Activated CD8-positive, alpha-beta T cell treated with anti-CD3 and anti-CD28 coated beads for 36 hours (primary cell): ENCODE results near the gene RELN. TPM values are rescaled to one million over a fixed set of nuclear protein-coding genes. Genes with fewer than 3 reads are reported as not detected.

Source experiments
- ATAC-seq: fragments of 200-7000 bp; cut with Tn5 transposase; one replicate; pipeline ENCODE4 v1.10.0; 2021; ENCODE audit warnings: mild to moderate bottlenecking, moderate library complexity
- CTCF ChIA-PET: fragments of 350-600 bp; sonication (Branson Sonifier 250); formaldehyde crosslinking; loops from one replicate; lab custom pipeline; 2021; ENCODE audit warnings: antibody characterized with exemption; lab: Charles Lee
- POLR2A ChIA-PET: fragments of 350-600 bp; sonication (Branson Sonifier 250); formaldehyde crosslinking; loops from one replicate; lab custom pipeline; 2021; ENCODE audit warnings: antibody characterized with exemption; lab: Charles Lee
- DNase-seq: peaks from one replicate; pipeline ENCODE4 v3.0.0-alpha.2; 2020
- H3K27ac Mint-ChIP-seq: one replicate; pipeline ENCODE4 v1.8.0; 2021; ENCODE audit warnings: mild to moderate bottlenecking, mixed read lengths
- H3K27me3 Mint-ChIP-seq: one replicate; pipeline ENCODE4 v1.8.0; 2021; ENCODE audit warnings: mixed read lengths
- H3K36me3 Mint-ChIP-seq: one replicate; pipeline ENCODE4 v1.8.0; 2021; ENCODE audit warnings: low read depth, mixed read lengths
- H3K4me1 Mint-ChIP-seq: one replicate; pipeline ENCODE4 v1.8.0; 2021; ENCODE audit warnings: low read depth, mixed read lengths
- H3K4me3 Mint-ChIP-seq: one replicate; pipeline ENCODE4 v1.8.0; 2021; ENCODE audit warnings: mild to moderate bottlenecking, moderate library complexity, mixed read lengths
- H3K9me3 Mint-ChIP-seq: one replicate; pipeline ENCODE4 v1.8.0; 2021; ENCODE audit warnings: mixed read lengths
- CTCF ChIP-seq: fragments of 200-600 bp; IDR thresholded peaks from one replicate; pipeline ENCODE4 v1.8.0; 2022; ENCODE audit warnings: antibody characterized with exemption, mild to moderate bottlenecking
- intact Hi-C: fragments of 100-400 bp; cut with micrococcal nuclease; formaldehyde crosslinking; loops from one replicate; pipeline ENCODE4 v1.10.0; 2022
- total RNA-seq, 2 experiments: library from RNA; stranded (reverse); gene quantifications; one replicate each; pipeline ENCODE4 v1.2.3, GENCODE V29; 2021

The RELN gene
- total RNA-seq, 2 experiments from 2014 or later, result not detected

DNA sequence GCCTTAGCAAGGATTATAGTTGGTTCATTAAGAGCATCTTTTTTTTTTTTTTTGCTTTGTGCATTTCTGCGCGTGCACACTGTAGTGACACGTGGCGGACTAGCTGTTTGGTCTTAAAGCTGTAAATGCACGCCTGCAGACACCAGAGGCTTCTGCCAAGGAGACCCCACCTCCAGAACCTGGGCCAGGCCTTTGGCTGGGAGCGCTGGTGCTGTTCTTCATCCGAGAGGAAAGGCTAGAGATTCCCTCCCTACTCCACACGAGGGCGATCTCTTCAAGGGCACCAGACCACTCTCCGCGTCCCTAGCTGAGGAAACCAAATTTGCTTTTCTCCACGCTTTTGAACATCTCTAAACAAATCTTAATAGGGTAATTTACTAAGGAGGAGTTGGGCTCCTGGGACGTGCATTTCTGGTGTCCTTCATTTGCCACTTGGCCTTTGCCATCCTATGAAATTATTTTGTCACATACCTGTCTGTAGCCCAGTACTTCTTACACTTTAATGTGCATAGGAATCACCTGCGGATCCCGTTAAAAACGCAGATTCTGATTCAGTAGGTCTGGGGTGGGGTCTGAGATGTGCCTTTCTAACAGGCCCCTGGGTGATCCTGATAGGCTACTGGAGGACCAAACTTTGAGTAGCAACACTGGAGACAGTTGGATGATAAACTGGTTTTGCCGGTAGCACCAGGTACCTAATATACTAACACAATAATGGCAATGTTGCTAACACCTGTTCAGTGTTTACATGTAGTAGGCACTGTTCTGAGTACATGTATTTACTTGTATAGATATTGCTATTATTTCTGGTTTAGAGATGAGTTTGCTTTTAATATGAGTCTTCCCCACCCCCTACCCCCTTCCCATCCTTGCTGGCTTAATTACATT, 542.1 kb downstream of the RELN start:
- peak; percentile 65 for DNase-seq
- Mint-ChIP-seq H3K9me3 (no peaks in the 10 kb centered on the region), H3K27me3 (peaks cover 52% of the 10 kb centered on the region), H3K27ac (no peak overlapping the region), H3K4me3 (no peak overlapping the region), H3K4me1 (peaks cover 10% of the 10 kb centered on the region), H3K36me3 (no peaks in the 10 kb centered on the region)
- TF ChIP-seq CTCF, result peak; percentile 67
- CTCF ChIA-PET, result interaction anchor here (0.5 to 1.5 kb wide), 5 partner anchors 9 to 703 kb away, joined by 3 to 5 read pairs (median 3); no protein-coding TSS in a partner anchor
- intact Hi-C loops, result no loop called here
- POLR2A ChIA-PET, result no interaction called here
- peak; percentile 71 for ATAC-seq

- Mint-ChIP-seq H3K4me3 (peak within 1 kb of the TSS; percentile 60), H3K27ac (no peak within 1 kb of the TSS), H3K27me3 (peaks cover 52% of the 10 kb centered on the region), H3K4me1 (peaks cover 10% of the 10 kb centered on the region), H3K36me3 (no peaks in the 10 kb centered on the region), H3K9me3 (no peaks in the 10 kb centered on the region)
- peak; percentile 79 for ATAC-seq
- POLR2A ChIA-PET, result no interaction called here
- TF ChIP-seq CTCF, result no peak
- DNase-seq, result no peak
- intact Hi-C loops, result no loop called here
- CTCF ChIA-PET, result interaction anchor here (1.0 to 1.5 kb wide), 3 partner anchors 31 to 704 kb away, joined by 3 read pairs; no protein-coding TSS in a partner anchor
These were observed 543.4 kb downstream of the RELN start, which contains the start of gene SLC26A5 for GRCh38 chr7:103446049-103446520. SLC26A5 (minus strand) TSS chr7:103446207; CDS start chr7:103421514, 24,693 bp downstream.

DNA sequence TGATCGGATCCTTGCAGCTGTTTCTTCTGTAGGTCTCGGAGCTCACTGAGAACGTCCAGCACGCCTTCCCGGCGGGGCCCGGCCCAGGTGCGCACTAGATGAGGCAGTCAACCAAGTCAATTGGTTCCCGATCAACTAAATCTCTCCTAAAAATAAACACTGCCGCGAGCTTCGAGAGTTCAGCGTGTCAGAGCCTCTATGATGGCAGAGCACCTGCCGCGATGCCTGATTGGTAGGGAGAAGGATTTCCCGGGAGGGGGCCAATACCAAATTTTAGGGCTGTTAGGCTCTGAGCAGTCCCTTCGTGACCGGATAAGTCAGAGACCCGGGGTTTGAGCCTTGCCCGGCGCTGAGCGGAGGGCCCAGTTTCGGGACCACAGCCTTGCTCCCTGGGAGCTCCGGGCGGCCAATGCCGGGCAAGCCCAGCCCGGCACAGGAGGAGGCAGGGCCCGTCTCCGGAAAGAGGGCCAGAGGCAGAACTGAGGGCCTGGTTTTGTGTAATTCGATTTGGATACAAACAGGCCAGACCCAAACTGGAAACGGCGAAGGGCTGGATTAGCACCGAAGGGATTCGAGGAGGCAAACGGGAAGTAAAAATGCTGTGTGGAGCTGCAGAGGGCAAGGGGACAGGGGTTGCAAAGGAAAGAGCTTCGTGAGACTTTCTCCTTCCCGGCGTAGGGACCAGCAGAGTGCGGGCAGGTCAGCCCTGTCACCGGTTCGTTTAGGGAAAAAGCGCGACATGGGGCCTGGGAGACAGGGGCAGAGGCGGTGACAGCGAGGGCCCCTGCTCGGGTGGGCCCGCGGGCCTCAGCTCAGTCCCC, 544.0 kb downstream of the RELN start:
- ATAC-seq (peak; percentile 13), DNase-seq (no peak)
- Mint-ChIP-seq H3K27ac (no peak overlapping the region), H3K9me3 (no peaks in the 10 kb centered on the region), H3K4me1 (peaks cover 10% of the 10 kb centered on the region), H3K36me3 (no peaks in the 10 kb centered on the region), H3K27me3 (peaks cover 50% of the 10 kb centered on the region), H3K4me3 (peak overlapping the region; percentile 60)
- no peak for TF ChIP-seq CTCF
- intact Hi-C loops, result no loop called here
- ChIA-PET CTCF (interaction anchor here (1.5 kb wide), 1 partner anchor 129 kb away, joined by 3 read pairs; no protein-coding TSS in a partner anchor), POLR2A (no interaction called here)

- intact Hi-C loops, result no loop called here
- CTCF ChIA-PET, result no interaction called here
- no peak overlapping the region for H3K27ac Mint-ChIP-seq
- no peaks in the 10 kb centered on the region for H3K9me3 Mint-ChIP-seq
- DNase-seq (no peak), ATAC-seq (no peak)
- no peaks in the 10 kb centered on the region for H3K4me1 Mint-ChIP-seq
- no peak overlapping the region for H3K4me3 Mint-ChIP-seq
- no peaks in the 10 kb centered on the region for H3K36me3 Mint-ChIP-seq
- peaks cover 25% of the 10 kb centered on the region for H3K27me3 Mint-ChIP-seq
- TF ChIP-seq CTCF, result no peak
- POLR2A ChIA-PET, result interaction anchor here (0.9 kb wide), 1 partner anchor 9 kb away, joined by 3 read pairs; no protein-coding TSS in a partner anchor
These were observed 549.8 kb downstream of the RELN start for GRCh38 chr7:103439661-103440060.
